GM19023 (cell line): Measurements from ENCODE around the gene ABCB9.

ENCODE experiments used
- ATAC-seq: cut with Tn5 transposase; IDR thresholded peaks from one replicate; pipeline ENCODE4 v1.9.1; 2021; ENCODE audit warnings: mild to moderate bottlenecking, moderate library complexity; ENCODE audit not compliant: unreplicated experiment

ABCB9 gene

DNA sequence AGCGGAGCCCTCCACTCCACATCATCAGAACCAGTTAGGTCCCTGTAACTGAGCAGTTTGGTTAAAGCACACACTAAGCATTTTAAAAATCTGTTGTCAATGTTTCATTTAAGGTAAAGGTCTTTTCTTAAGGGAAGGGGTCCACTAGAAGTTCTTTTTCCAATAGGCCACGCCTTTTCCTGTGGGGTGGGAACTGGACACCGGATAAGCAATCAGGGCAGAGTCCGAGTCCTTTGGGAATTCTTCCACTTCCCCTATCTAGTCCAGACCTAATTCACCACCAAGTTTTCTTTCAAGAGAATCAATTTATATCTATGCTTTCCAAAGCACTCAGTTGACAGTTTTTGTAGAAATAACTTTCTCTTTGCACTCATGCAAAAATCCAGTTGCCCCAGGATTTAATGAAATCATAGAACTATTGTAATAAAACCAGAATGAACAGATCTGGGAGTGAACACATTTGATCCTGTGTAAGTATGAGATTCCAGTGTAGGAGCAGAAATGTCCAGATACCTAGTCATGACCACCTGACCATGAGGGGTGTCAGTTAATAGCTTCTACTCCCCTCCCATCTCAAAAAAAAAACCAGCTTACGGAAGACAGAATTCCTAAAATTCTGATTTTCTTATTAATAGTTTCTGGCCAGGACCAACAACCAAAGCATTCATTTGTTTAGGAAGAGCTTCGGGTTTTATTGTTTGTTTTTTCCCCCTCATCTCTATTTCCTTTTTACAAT lies 82.0 kb downstream of the ABCB9 start:
- no peak for ATAC-seq

DNA sequence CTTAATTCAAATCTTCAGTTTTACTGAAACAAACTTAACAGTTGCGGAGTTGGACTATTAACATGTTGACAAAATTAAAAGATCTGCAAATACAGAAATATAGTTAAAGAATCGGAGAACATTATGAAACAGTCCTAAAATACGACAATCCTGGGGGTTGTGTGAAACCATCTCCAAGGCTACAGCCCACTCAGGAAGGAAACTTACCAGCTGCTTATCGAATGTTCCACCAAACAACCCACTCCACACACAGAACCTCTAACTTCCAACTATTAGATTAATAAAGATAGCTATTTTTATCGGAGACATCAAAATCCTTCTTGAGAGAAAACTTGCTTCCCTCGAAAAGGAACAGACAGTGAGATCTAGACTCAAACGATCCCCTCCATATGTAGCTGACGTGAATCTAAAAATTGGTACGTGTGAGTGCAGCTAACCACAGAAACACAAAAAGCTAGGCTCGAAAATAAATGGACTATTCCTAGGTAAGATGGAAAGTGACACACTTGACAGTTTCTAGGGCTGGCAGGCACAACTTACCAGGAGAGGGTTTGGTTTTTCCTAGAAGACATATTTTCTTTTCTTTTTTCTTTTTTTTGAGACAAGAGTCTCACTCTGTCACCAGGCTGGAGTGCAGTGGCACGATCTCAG lies 83.2 kb downstream of the ABCB9 start:
- no peak for ATAC-seq

DNA sequence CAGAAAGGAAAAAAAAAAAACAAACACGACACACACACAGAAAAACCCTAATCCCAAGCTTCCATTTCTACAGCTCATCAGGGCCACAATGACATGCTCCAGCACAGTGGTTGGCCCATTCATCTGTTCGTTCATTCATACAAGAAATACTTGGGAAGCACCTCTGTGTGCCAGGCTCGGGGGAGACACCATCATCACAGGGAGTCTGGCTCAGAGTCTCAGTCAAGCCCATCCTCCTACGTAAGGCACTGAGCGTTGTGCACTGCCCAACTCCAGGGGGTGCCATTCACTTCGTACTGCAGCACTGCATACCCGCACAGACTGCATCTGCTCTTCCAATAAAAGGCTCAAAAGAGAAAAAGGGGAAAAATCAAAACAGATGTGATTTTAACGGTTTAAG lies 85.6 kb downstream of the ABCB9 start:
- ATAC-seq = no peak

DNA sequence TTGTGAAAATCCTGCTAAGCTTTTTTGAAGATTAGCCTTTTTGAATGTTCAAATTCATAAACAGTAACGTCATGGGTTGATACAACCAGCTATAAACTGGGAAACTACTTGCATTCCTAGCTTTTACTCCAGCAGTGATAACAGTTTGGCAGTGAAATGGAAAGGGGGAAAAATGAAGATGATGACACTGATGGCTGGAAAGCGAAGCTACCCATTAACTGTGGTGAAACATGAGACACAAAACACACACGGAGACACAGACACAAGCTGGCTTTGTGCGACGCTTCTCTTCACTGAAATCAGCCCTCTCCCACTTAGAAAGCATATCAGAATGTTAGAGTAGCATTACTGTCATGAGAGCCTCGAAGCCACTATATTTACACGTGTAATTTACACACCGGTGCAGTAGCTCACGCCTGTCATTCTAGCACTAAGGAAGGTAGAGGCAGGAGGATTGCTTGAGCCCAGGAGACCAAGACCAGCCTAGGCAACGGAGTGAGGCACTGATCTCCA lies 86.1 kb downstream of the ABCB9 start:
- ATAC-seq = no peak
